Ramos (cell line): ENCODE results near the gene TRIO.

Experiments used
- in situ Hi-C: fragments of 300-500 bp; cut with MboI; formaldehyde crosslinking; loops from one replicate; pipeline ENCODE4 v1.14.3; 2022; ENCODE audit warnings: low sequenced_read_pairs; ENCODE audit not compliant: unreplicated experiment

Gene TRIO

GRCh38 chr5:14332038-14332631 is 189.0 kb downstream of the TRIO start:
- in situ Hi-C loops, result no loop called here

GRCh38 chr5:14332746-14333145 is 189.6 kb downstream of the TRIO start:
- in situ Hi-C loops, result no loop called here

- in situ Hi-C loops, result no loop called here
Observed at GRCh38 chr5:14337593-14337992, 194.5 kb downstream of the TRIO start.

- in situ Hi-C loops, result no loop called here
Observed at GRCh38 chr5:14339468-14339867, 196.3 kb downstream of the TRIO start.

GRCh38 chr5:14341571-14342230 is 198.6 kb downstream of the TRIO start:
- in situ Hi-C loops, result no loop called here

- in situ Hi-C loops, result no loop called here
Observed at GRCh38 chr5:14342306-14342705, 199.2 kb downstream of the TRIO start.

GRCh38 chr5:14343376-14343775 is 200.2 kb downstream of the TRIO start:
- in situ Hi-C loops, result no loop called here

GRCh38 chr5:14347522-14347921 is 204.4 kb downstream of the TRIO start:
- in situ Hi-C loops, result no loop called here

- in situ Hi-C loops, result no loop called here
Observed at GRCh38 chr5:14348142-14348541, 205.0 kb downstream of the TRIO start.

GRCh38 chr5:14349029-14349428 is 205.9 kb downstream of the TRIO start:
- in situ Hi-C loops, result no loop called here

GRCh38 chr5:14351086-14351661 is 208.0 kb downstream of the TRIO start:
- in situ Hi-C loops, result loop anchor here (10.0 to 25.0 kb wide), 2 partner anchors 286 to 664 kb away; no protein-coding TSS in a partner anchor

- in situ Hi-C loops, result loop anchor here (10.0 to 25.0 kb wide), 2 partner anchors 285 to 663 kb away; no protein-coding TSS in a partner anchor
Observed at GRCh38 chr5:14351845-14352712, 208.9 kb downstream of the TRIO start.

- in situ Hi-C loops, result loop anchor here (10.0 to 25.0 kb wide), 2 partner anchors 283 to 661 kb away; no protein-coding TSS in a partner anchor
Observed at GRCh38 chr5:14353726-14354474, 210.8 kb downstream of the TRIO start.

- in situ Hi-C loops, result loop anchor here (10.0 to 25.0 kb wide), 2 partner anchors 282 to 659 kb away; no protein-coding TSS in a partner anchor
Observed at GRCh38 chr5:14355391-14355790, 212.2 kb downstream of the TRIO start.

GRCh38 chr5:14356305-14356704 is 213.2 kb downstream of the TRIO start:
- in situ Hi-C loops, result loop anchor here (10.0 to 25.0 kb wide), 2 partner anchors 281 to 658 kb away; no protein-coding TSS in a partner anchor

GRCh38 chr5:14357441-14357840 is 214.3 kb downstream of the TRIO start:
- in situ Hi-C loops, result loop anchor here (10.0 to 25.0 kb wide), 2 partner anchors 280 to 657 kb away; no protein-coding TSS in a partner anchor

- in situ Hi-C loops, result loop anchor here (10.0 to 25.0 kb wide), 2 partner anchors 279 to 657 kb away; no protein-coding TSS in a partner anchor
Observed at GRCh38 chr5:14357851-14358250, 214.7 kb downstream of the TRIO start.

GRCh38 chr5:14358536-14358935 is 215.4 kb downstream of the TRIO start:
- in situ Hi-C loops, result loop anchor here (10.0 to 25.0 kb wide), 2 partner anchors 279 to 656 kb away; no protein-coding TSS in a partner anchor
